ENCODE results near the gene SEC61A2.

- TF ChIP-seq CTCF (conservative IDR thresholded peaks at IDR 0.05), result no peak
- TF ChIP-seq EZH2 (IDR thresholded peaks at IDR 0.05; ENCODE audit: low read depth), result no peak
Observed at GRCh38 chr10:12186323-12186722, 56.8 kb downstream of the SEC61A2 start.
